ENCODE measurements around the gene SFRP2. TPM values are rescaled to one million over a fixed set of nuclear protein-coding genes. Genes with fewer than 3 reads are reported as not detected.

SFRP2 gene
- total RNA-seq, 2 experiments from 2014 or later = not detected

GRCh38 chr4:153791746-153792617 is 3.1 kb upstream of the SFRP2 start:
- BruUV-seq (replicated peaks) = no TSS peak
- no peak overlapping the region for H2AFZ ChIP-seq (ENCODE audit: low read length)
- TF ChIP-seq EZH2phosphoT487 (IDR thresholded peaks at IDR 0.05; ENCODE audit: borderline replicate concordance, low read depth, low read length) (no peak), CTCF (conservative IDR thresholded peaks at IDR 0.05; ENCODE audit: low read length) (0 out of 2 replicates have a peak, but pooled peaks have one; percentile 15)

GRCh38 chr4:153790962-153791551 is 2.2 kb upstream of the SFRP2 start:
- Histone ChIP-seq H3K9me3 (ENCODE audit: low read length) (no peaks in the 10 kb centered on the region), H3K36me3 (ENCODE audit: insufficient read depth, low read length) (no peaks in the 10 kb centered on the region), H3K4me3 (ENCODE audit: low read depth, low read length, poor library complexity, severe bottlenecking) (no peak overlapping the region), H3K9me2 (ENCODE audit: insufficient read depth, low read length) (no peaks in the 10 kb centered on the region), H2AFZ (ENCODE audit: low read length) (no peak overlapping the region), H3K4me2 (ENCODE audit: low read length) (no peak overlapping the region), H3K79me2 (ENCODE audit: insufficient read depth, low read depth, low read length) (no peaks in the 10 kb centered on the region), H3K27ac (ENCODE audit: low read depth, low read length, poor library complexity, severe bottlenecking) (no peak overlapping the region), H3K4me1 (ENCODE audit: insufficient read depth, low read length, poor library complexity, severe bottlenecking) (no peaks in the 10 kb centered on the region), H4K20me1 (ENCODE audit: insufficient read depth, low read length) (no peaks in the 10 kb centered on the region)
- no TSS peak for BruUV-seq (replicated peaks)
- TF ChIP-seq EZH2phosphoT487 (IDR thresholded peaks at IDR 0.05; ENCODE audit: borderline replicate concordance, low read depth, low read length) (no peak), CTCF (conservative IDR thresholded peaks at IDR 0.05; ENCODE audit: low read length) (no peak)
- no peak for DNase-seq (ENCODE audit: low spot score)
- POLR2A ChIA-PET = no interaction called here
- intact Hi-C loops (cut with micrococcal nuclease; ENCODE audit: unreplicated experiment) = no loop called here
- CTCF ChIA-PET (ENCODE audit: unreplicated experiment) = no interaction called here

More at GRCh38 chr4:153791746-153792617, 3.1 kb upstream of the SFRP2 start:
- no peak overlapping the region for H3K27ac ChIP-seq (ENCODE audit: low read depth, low read length, poor library complexity, severe bottlenecking)
- no peaks in the 10 kb centered on the region for H4K20me1 ChIP-seq (ENCODE audit: insufficient read depth, low read length)
- ChIA-PET POLR2A (no interaction called here), CTCF (ENCODE audit: unreplicated experiment) (no interaction called here)
- intact Hi-C loops (cut with micrococcal nuclease; ENCODE audit: unreplicated experiment) = no loop called here
- H3K36me3 ChIP-seq (ENCODE audit: insufficient read depth, low read length) = no peaks in the 10 kb centered on the region
- H3K9me2 ChIP-seq (ENCODE audit: insufficient read depth, low read length) = no peaks in the 10 kb centered on the region
- no peaks in the 10 kb centered on the region for H3K79me2 ChIP-seq (ENCODE audit: insufficient read depth, low read depth, low read length)
- H3K4me2 ChIP-seq (ENCODE audit: low read length) = no peak overlapping the region
- no peaks in the 10 kb centered on the region for H3K4me1 ChIP-seq (ENCODE audit: insufficient read depth, low read length, poor library complexity, severe bottlenecking)
- H3K4me3 ChIP-seq (ENCODE audit: low read depth, low read length, poor library complexity, severe bottlenecking) = no peak overlapping the region
- H3K9me3 ChIP-seq (ENCODE audit: low read length) = no peaks in the 10 kb centered on the region
- DNase-seq (ENCODE audit: low spot score) = no peak

GRCh38 chr4:153790500-153790865 is 1.6 kb upstream of the SFRP2 start:
- CTCF ChIA-PET (ENCODE audit: unreplicated experiment) = no interaction called here
- H2AFZ ChIP-seq (ENCODE audit: low read length) = no peak overlapping the region
- POLR2A ChIA-PET = no interaction called here

More at GRCh38 chr4:153790500-153790865, 1.6 kb upstream of the SFRP2 start:
- Histone ChIP-seq H3K79me2 (ENCODE audit: insufficient read depth, low read depth, low read length) (no peaks in the 10 kb centered on the region), H3K4me1 (ENCODE audit: insufficient read depth, low read length, poor library complexity, severe bottlenecking) (no peaks in the 10 kb centered on the region), H3K9me2 (ENCODE audit: insufficient read depth, low read length) (no peaks in the 10 kb centered on the region), H4K20me1 (ENCODE audit: insufficient read depth, low read length) (no peaks in the 10 kb centered on the region), H3K36me3 (ENCODE audit: insufficient read depth, low read length) (no peaks in the 10 kb centered on the region), H3K27ac (ENCODE audit: low read depth, low read length, poor library complexity, severe bottlenecking) (no peak overlapping the region), H3K4me2 (ENCODE audit: low read length) (no peak overlapping the region), H3K9me3 (ENCODE audit: low read length) (no peaks in the 10 kb centered on the region), H3K4me3 (ENCODE audit: low read depth, low read length, poor library complexity, severe bottlenecking) (no peak overlapping the region)
- intact Hi-C loops (cut with micrococcal nuclease; ENCODE audit: unreplicated experiment) = no loop called here
- no TSS peak for BruUV-seq (replicated peaks)
- DNase-seq (ENCODE audit: low spot score) = no peak
- TF ChIP-seq CTCF (conservative IDR thresholded peaks at IDR 0.05; ENCODE audit: low read length) = no peak
- no peak for TF ChIP-seq EZH2phosphoT487 (IDR thresholded peaks at IDR 0.05; ENCODE audit: borderline replicate concordance, low read depth, low read length)
